ENCODE data around the gene ABCC8. TPM values are rescaled to one million over a fixed set of nuclear protein-coding genes. Genes with fewer than 3 reads are reported as not detected.

ABCC8 gene
- total RNA-seq, 1 experiment from 2014 or later: 2.4 TPM

GRCh38 chr11:17498058-17498457 is 21.4 kb upstream of the ABCC8 start:
- H3K36me3 Mint-ChIP-seq (ENCODE audit: insufficient read depth in 1 of 3, low read depth in 3 of 3): no peaks in the 10 kb centered on the region
- no peak overlapping the region for H2BK20ac ChIP-seq (ENCODE audit: low read depth, low read length, poor library complexity, severe bottlenecking)
- H2AFZ ChIP-seq (ENCODE audit: low read length): no peak overlapping the region
- no peak overlapping the region for H3K27ac Mint-ChIP-seq
- peaks cover 19% of the 10 kb centered on the region for H3K27me3 Mint-ChIP-seq (ENCODE audit: low read depth)
- no peaks in the 10 kb centered on the region for H3K27me3 ChIP-seq (ENCODE audit: insufficient read depth, low read length)
- no peak overlapping the region for H2BK5ac ChIP-seq (ENCODE audit: insufficient read length, low read length)
- no peak overlapping the region for H4K91ac ChIP-seq (ENCODE audit: insufficient read length, low read depth, low read length)
- H2BK15ac ChIP-seq (ENCODE audit: low read depth, low read length): no peak overlapping the region
- H3T11ph ChIP-seq (ENCODE audit: low read length): no peak overlapping the region
- no peaks in the 10 kb centered on the region for H3K79me2 ChIP-seq (ENCODE audit: insufficient read depth, low read length)
- no peaks in the 10 kb centered on the region for H3K9me3 Mint-ChIP-seq
- H3K4me3 Mint-ChIP-seq: no peak overlapping the region
- H3K9ac ChIP-seq (ENCODE audit: extremely low read depth, insufficient read length, low read length): no peak overlapping the region
- no peaks in the 10 kb centered on the region for H3K9me3 ChIP-seq (ENCODE audit: control insufficient read depth, low read depth, low read length)
- no peak overlapping the region for H4K8ac ChIP-seq (replicated peaks; ENCODE audit: insufficient read length, low read depth, low read length)
- H3K14ac ChIP-seq (ENCODE audit: insufficient read depth, low read length): no peak overlapping the region
- DNase-seq: peak; percentile 53
- TF ChIP-seq CTCF (conservative IDR thresholded peaks at IDR 0.05): no peak
- no peak overlapping the region for H3K56ac ChIP-seq (ENCODE audit: insufficient read length, low read depth, low read length)
- no peaks in the 10 kb centered on the region for H3K23me2 ChIP-seq (ENCODE audit: insufficient read length, low read depth, low read length, poor library complexity, severe bottlenecking)
- no peak overlapping the region for H2BK12ac ChIP-seq (ENCODE audit: insufficient read length, low read depth, low read length)
- H3K4ac ChIP-seq (ENCODE audit: low read depth, low read length): no peak overlapping the region
- H3K4me2 ChIP-seq (ENCODE audit: insufficient read depth, insufficient read length, low read length): no peak overlapping the region
- no peak overlapping the region for H3K23ac ChIP-seq (ENCODE audit: insufficient read length, low read depth, low read length)
- WGBS (ENCODE audit: extremely low coverage, insufficient read length, low lambda C conversion rate): no CpG with 5 or more reads among the region's 4 CpGs
- no peak overlapping the region for H3K18ac ChIP-seq (ENCODE audit: insufficient read length, low read depth, low read length)
- H2AK5ac ChIP-seq (ENCODE audit: insufficient read length, low read length): no peak overlapping the region
- no peaks in the 10 kb centered on the region for H4K20me1 ChIP-seq (ENCODE audit: control insufficient read depth, insufficient read depth, insufficient read length)
- H3K27ac ChIP-seq (ENCODE audit: insufficient read length, low read depth, low read length): no peak overlapping the region
- H4K5ac ChIP-seq (ENCODE audit: insufficient read length, low read depth, low read length): no peak overlapping the region
- H3K4me1 ChIP-seq (ENCODE audit: insufficient read depth, low read length): no peaks in the 10 kb centered on the region; the same call in 1 of the 2 replicates
- H3K79me1 ChIP-seq (ENCODE audit: insufficient read depth, low read depth, low read length, poor library complexity, severe bottlenecking): no peaks in the 10 kb centered on the region
- H3K4me1 Mint-ChIP-seq: peaks cover 7 to 10% of the 10 kb centered on the region in 2 experiments
- no peak overlapping the region for H2BK120ac ChIP-seq (ENCODE audit: low read depth, low read length, poor library complexity, severe bottlenecking)

Data from H9 (cell line).